Left ventricle myocardium inferior (tissue), 1 donor: ENCODE data around the gene TERB1. TPM values are rescaled to one million over a fixed set of nuclear protein-coding genes. Genes with fewer than 3 reads are reported as not detected.

ENCODE experiments used
- DNase-seq: peaks from one replicate; pipeline ENCODE4 v3.0.0-alpha.2; 2020
- H3K27ac ChIP-seq: fragments of 200-600 bp; replicated peaks from 2 replicates; pipeline ENCODE4 v1.8.0; 2021
- H3K27me3 ChIP-seq: fragments of 200-600 bp; 2 replicates; pipeline ENCODE4 v1.8.0; 2021; ENCODE audit warnings: low read depth
- H3K36me3 ChIP-seq: fragments of 200-600 bp; 2 replicates; pipeline ENCODE4 v1.8.0; 2021
- H3K4me1 ChIP-seq: fragments of 200-600 bp; 2 replicates; pipeline ENCODE4 v1.8.0; 2021
- H3K4me3 ChIP-seq: fragments of 200-600 bp; 2 replicates; pipeline ENCODE4 v1.8.0; 2021; ENCODE audit warnings: mild to moderate bottlenecking, moderate library complexity
- H3K9me3 ChIP-seq: fragments of 200-600 bp; replicated peaks from 2 replicates; pipeline ENCODE4 v1.8.0; 2021
- CTCF ChIP-seq: fragments of 200-600 bp; IDR thresholded peaks from 2 replicates; pipeline ENCODE4 v1.8.0; 2021; ENCODE audit warnings: antibody characterized with exemption, mild to moderate bottlenecking, borderline replicate concordance
- intact Hi-C: fragments of 100-400 bp; cut with micrococcal nuclease; formaldehyde crosslinking; loops from one replicate; pipeline ENCODE4 v1.11.0; 2022
- long read RNA-seq: library from polyadenylated mRNA; unstranded; transcript quantifications from one replicate; pipeline ENCODE4 v2.0.0, GENCODE V29; 2021
- total RNA-seq: library from RNA; stranded (reverse); fragmentation: NEBNext Ultra II Directional; extraction: Animal tissue kit (Norgen Biotek cat#: 25700); gene quantifications from one replicate; pipeline ENCODE4 v1.2.1, GENCODE V29; 2021
- donor health status: DM: no; HTN: yes; CAD: no; lungs with severe emphysema.

The TERB1 gene
- not detected for total RNA-seq
- long read RNA-seq = 0 reads

- no peak for DNase-seq
- H3K36me3 ChIP-seq = peaks cover 55% of the 10 kb centered on the region
- intact Hi-C loops = no loop called here
- TF ChIP-seq CTCF = no peak
- no peaks in the 10 kb centered on the region for H3K27me3 ChIP-seq
- no peak within 1 kb of the TSS for H3K27ac ChIP-seq
- H3K4me1 ChIP-seq = no peaks in the 10 kb centered on the region
- no peak within 1 kb of the TSS for H3K4me3 ChIP-seq
- no peaks in the 10 kb centered on the region for H3K9me3 ChIP-seq
These were observed at the start of gene TERB1 for GRCh38 chr16:66801320-66802105. Gene TERB1 (minus strand): TSS chr16:66801584. CDS start chr16:66796798, 4,786 bp downstream.

DNA sequence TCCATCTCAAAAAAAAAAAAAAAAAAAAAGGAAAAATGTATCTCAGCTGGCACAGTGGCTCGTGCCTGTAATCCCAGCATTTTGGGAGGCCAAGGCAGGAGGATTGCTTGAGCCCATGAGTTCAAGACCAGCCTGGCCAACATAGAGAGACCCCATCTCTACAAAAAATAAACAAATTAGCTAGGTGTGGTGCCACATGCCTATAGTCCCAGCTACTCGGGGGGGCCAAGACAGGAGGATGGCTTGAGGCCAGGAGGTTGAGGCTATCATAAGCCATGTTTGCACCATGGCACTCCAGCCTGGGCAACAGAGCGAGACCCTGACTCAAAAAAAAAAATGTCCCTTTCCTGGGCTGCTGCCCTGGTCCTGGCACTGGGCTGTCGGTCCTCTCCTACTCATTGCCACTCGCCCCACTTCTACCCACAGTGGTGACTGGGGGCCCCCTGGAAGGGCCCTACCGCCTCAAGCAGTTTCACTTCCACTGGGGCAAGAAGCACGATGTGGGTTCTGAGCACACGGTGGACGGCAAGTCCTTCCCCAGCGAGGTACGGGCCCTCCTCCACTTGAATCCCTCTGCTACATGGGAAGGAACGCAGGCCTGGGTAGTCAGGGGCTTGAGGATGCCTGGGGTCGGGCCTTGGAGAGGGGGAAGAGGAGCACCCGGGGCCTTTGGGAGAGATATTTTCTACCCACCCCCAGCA lies 48.9 kb upstream of the TERB1 start:
- H3K4me3 ChIP-seq = no peak overlapping the region
- no peak for TF ChIP-seq CTCF
- no peak for DNase-seq

DNA sequence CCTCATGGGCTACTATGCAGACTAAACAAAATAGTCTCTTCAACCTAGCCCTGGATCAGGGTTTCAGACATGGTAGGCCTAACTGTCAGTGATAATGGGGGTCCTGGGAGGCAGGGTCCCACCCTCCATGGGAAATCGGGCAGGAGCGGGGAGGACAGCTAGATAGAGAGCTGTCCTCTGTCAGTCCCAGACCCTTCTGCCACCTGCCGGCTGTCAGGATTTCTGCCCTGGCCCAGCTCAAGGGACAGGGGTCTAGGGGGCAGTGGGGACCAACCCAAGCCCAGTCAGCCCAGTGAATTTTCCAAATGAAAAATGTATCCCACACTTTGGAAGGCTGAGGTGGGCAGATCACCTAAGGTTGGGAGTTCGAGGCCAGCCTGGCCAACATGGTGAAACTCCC lies 48.2 kb upstream of the TERB1 start:
- Histone ChIP-seq H3K27ac (no peak overlapping the region), H3K9me3 (no peaks in the 10 kb centered on the region), H3K4me3 (no peak overlapping the region), H3K27me3 (peaks cover 46% of the 10 kb centered on the region), H3K4me1 (peaks cover 12% of the 10 kb centered on the region), H3K36me3 (no peaks in the 10 kb centered on the region)
- no peak for TF ChIP-seq CTCF
- no peak for DNase-seq
- intact Hi-C loops = no loop called here

More for the DNA sequence above, 48.9 kb upstream of the TERB1 start:
- H3K27me3 ChIP-seq = peaks cover 38% of the 10 kb centered on the region
- intact Hi-C loops = no loop called here
- H3K9me3 ChIP-seq = no peaks in the 10 kb centered on the region
- H3K27ac ChIP-seq = no peak overlapping the region
- peaks cover 5% of the 10 kb centered on the region for H3K4me1 ChIP-seq
- H3K36me3 ChIP-seq = no peaks in the 10 kb centered on the region

DNA sequence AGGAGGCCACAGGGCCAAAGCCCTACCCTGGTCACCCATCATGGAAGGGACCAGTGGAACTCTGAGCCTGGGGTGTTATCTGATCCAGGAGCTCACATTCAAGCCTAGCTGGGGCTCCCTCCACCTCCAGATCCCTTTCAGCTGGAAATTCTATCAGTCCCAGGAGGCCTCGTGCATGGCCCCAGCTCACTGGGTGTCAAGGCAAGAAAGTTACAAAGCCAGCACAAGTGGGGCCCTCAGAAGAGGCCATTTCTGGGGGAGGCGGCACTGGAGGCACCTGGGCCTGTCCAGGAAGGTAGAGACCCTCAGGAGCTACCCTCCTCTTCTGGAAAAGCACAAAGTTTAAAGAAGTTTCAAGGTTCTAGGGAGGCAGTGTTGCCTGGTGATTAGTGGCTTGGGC lies 47.6 kb upstream of the TERB1 start:
- Histone ChIP-seq H3K27ac (no peak overlapping the region), H3K4me3 (no peak overlapping the region), H3K27me3 (peaks cover 51% of the 10 kb centered on the region), H3K36me3 (no peaks in the 10 kb centered on the region), H3K4me1 (peaks cover 17% of the 10 kb centered on the region), H3K9me3 (no peaks in the 10 kb centered on the region)
- no peak for DNase-seq
- intact Hi-C loops = no loop called here
- no peak for TF ChIP-seq CTCF

DNA sequence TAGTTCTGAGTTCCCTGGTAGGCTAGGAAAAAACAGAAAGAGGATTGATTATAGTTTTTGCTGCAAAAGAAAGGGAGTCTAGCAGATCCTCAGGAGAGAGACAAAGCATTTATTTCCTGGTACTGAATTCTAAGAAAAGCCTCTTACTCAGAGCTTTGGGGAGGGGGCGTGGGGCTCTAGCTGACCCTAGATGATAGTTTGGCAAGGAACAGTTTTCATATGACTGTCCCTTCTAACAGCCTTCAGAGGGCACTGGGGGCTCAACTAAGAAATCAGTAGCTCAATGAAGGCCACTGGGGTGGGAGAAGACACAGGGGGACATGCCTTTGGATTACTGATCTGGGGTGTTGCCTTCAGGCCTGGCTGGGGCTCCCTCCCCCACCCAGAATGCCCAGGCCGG lies 46.8 kb upstream of the TERB1 start:
- intact Hi-C loops = no loop called here
- H3K27me3 ChIP-seq = peaks cover 59% of the 10 kb centered on the region
- no peak for TF ChIP-seq CTCF
- no peaks in the 10 kb centered on the region for H3K36me3 ChIP-seq
- H3K27ac ChIP-seq = no peak overlapping the region
- no peak for DNase-seq
- H3K4me3 ChIP-seq = no peak overlapping the region
- H3K9me3 ChIP-seq = no peaks in the 10 kb centered on the region
- peaks cover 19% of the 10 kb centered on the region for H3K4me1 ChIP-seq
